Mesodermal cell (in vitro differentiated cells): ENCODE measurements around the gene NR3C2.

Experiments used
- H3K27ac ChIP-seq: 2 replicates; pipeline ENCODE4 v1.7.0; 2013; ENCODE audit warnings: mild to moderate bottlenecking, low read depth, low read length, moderate library complexity; ENCODE audit not compliant: severe bottlenecking
- H3K36me3 ChIP-seq: 2 replicates; pipeline ENCODE4 v1.7.1; 2013; ENCODE audit warnings: mild to moderate bottlenecking, low read length, moderate library complexity; ENCODE audit not compliant: control insufficient read depth, insufficient read depth
- H3K4me1 ChIP-seq: one replicate; pipeline ENCODE4 v1.7.1; 2013; ENCODE audit warnings: mild to moderate bottlenecking, low read length; ENCODE audit not compliant: insufficient read depth, control insufficient read depth, poor library complexity, severe bottlenecking
- H3K4me3 ChIP-seq: 2 replicates; pipeline ENCODE4 v1.7.0; 2013; ENCODE audit warnings: low read length, control low read depth, mild to moderate bottlenecking; ENCODE audit not compliant: insufficient read depth, poor library complexity, severe bottlenecking; ENCODE audit errors: extremely low read depth
- H3K9me3 ChIP-seq: 2 replicates; pipeline ENCODE4 v1.7.1; 2013; ENCODE audit warnings: mild to moderate bottlenecking, low read length, moderate library complexity; ENCODE audit not compliant: control insufficient read depth
- WGBS, 2 experiments: methylation state at CpG; one replicate each; pipeline ENCODE4 v1.1.5; 2013; ENCODE audit warnings: missing lambda C conversion rate in 2 of 2; ENCODE audit not compliant: insufficient coverage in 2 of 2; 5-methylcytosine and 5-hydroxymethylcytosine counted together

Gene NR3C2

DNA sequence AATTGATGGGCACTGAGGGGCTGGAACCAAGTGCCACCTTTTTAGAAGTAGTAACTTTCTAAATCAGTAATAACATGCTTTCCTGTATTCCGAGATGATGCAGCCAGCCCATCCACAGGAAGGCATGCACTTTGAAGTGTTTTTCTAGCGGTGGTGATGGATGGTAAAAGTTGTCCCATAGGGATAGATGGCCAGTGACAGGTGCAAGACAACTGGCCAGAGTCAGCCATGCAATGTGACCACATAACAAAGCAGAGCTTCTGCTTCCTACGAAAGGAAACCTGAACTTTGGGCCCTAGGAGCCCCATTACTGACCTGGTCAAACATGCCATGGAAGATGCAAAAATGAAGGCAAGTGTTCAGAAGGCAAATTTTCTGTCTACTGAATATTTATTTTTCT lies 72.3 kb downstream of the NR3C2 start:
- 92 to 100% methylated on average over 1 to 3 of the region's 3 CpGs for WGBS, 2 experiments
- Histone ChIP-seq H3K4me3 (no peak overlapping the region), H3K27ac (no peak overlapping the region), H3K9me3 (no peaks in the 10 kb centered on the region), H3K36me3 (no peaks in the 10 kb centered on the region), H3K4me1 (no peaks in the 10 kb centered on the region)

DNA sequence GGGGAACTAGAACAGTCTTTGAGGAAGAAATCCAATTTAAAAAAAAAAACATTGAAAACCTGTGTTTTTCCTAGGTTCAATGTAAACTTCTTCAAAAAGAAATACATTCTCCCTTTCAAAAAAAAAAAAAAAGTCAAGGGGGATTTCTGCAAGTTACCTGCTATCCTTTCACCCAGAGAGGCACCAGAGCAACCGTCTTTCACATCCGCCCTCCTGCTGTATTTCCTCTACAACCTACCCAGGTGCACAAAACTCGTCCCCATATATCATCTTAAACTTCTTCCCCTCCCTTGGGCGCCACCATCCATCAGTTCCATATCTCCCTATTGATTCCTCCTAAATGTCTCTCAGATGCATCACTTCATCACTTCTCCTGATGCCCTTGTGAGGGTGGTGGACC lies 74.5 kb downstream of the NR3C2 start:
- H3K36me3 ChIP-seq, result no peaks in the 10 kb centered on the region
- H3K27ac ChIP-seq, result no peak overlapping the region
- no peaks in the 10 kb centered on the region for H3K9me3 ChIP-seq
- 81 to 85% methylated on average over 4 of the region's 4 CpGs for WGBS, 2 experiments
- H3K4me3 ChIP-seq, result no peak overlapping the region
- no peaks in the 10 kb centered on the region for H3K4me1 ChIP-seq

DNA sequence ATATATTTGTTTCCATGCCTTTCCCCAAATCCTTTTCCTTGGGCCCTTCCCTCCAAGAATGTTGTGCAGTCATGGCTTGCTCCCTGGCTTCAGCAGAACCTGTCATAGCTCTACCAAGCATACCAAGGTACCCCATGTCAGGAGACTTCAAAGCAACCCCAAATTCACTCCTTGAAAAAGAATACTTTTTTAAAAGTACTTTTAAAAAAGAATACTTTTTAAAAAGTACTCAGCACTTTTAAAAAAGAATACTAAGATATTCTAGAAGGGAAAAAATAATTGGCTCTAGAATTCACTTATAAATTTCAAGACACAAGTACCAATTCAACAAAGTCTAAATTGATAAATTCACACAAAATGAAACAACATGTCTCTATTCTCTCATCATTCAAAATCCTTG lies 76.0 kb downstream of the NR3C2 start:
- H3K36me3 ChIP-seq, result no peaks in the 10 kb centered on the region
- no peaks in the 10 kb centered on the region for H3K4me1 ChIP-seq
- no peak overlapping the region for H3K4me3 ChIP-seq
- H3K9me3 ChIP-seq, result no peaks in the 10 kb centered on the region
- no peak overlapping the region for H3K27ac ChIP-seq

DNA sequence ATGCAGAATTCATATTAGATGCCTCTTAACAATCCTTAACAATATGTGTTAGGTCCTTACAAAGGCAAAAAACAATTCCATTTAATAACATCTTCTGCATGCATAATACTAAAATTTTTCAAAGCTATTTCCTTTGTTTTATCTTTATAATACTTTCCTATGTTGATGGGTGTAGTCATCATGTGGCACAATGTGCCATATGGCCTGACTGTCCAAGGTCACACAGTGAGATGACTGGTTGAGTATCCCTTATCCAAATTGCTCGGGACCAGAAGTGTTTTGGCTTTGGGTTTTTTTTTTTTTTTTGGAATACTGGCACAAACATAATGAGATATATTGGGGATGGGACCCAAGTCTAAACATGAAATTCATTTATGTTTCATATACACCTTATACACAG lies 77.7 kb downstream of the NR3C2 start:
- no CpG with 5 or more reads among the region's 1 CpG for WGBS, 2 experiments

DNA sequence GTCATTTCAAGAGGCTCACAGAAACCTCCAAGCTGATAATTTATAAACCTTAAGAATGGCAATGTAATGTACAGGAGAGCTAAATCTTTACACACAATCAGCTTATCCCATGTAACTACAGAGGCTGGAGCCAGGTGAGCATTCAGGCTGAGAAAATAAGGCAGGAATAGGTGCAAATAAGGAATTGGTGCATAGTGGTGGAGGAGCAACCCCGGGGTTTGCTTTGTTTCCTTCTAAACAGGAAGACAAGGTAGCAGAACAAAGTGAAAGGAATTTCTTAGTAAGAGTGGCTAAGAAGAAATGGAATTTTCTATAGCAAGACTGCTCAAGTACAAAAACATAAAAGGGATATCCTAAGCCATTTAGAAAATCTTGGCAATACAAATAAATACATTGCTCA lies 82.4 kb downstream of the NR3C2 start:
- 57 to 83% methylated on average over 1 of the region's 1 CpG for WGBS, 2 experiments
- H3K27ac ChIP-seq, result no peak overlapping the region
- H3K4me3 ChIP-seq, result no peak overlapping the region
- H3K36me3 ChIP-seq, result no peaks in the 10 kb centered on the region
- H3K9me3 ChIP-seq, result no peaks in the 10 kb centered on the region
- H3K4me1 ChIP-seq, result no peaks in the 10 kb centered on the region

More for the DNA sequence above, 77.7 kb downstream of the NR3C2 start:
- H3K4me1 ChIP-seq, result no peaks in the 10 kb centered on the region
- H3K36me3 ChIP-seq, result no peaks in the 10 kb centered on the region
- no peaks in the 10 kb centered on the region for H3K9me3 ChIP-seq
- H3K4me3 ChIP-seq, result no peak overlapping the region
- H3K27ac ChIP-seq, result no peak overlapping the region

DNA sequence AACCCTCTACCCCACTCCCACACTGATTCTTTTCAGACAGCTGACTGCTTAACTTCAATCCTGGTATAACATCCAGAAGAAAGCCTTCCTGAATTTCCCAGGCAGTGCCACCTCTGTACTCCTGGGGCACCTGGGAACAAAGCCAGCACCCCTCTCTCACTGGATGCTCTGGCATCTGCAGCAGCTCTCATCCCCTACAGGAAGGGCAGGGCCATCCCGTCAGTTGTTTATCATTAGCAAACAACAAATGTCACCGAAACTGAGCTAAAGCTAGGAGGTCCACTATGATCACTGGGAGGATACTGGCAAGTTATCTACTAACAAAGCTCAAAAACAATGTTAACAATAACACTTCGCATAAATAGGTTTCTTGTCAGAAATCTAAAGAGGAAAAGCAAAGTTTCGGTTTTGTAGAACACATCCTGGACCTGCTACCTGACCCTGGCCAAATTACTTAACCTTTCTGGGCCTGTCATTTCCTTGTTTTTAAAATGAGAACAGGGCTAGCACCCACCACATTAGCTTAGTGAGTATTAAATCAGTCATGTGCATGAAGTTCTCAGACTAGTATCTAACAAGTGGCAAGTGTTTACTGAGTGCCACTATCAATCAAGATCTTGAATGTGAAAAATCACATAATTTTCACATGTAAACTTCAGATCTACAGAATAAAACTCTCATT lies 86.6 kb downstream of the NR3C2 start:
- Histone ChIP-seq H3K4me1 (no peaks in the 10 kb centered on the region), H3K27ac (no peak overlapping the region), H3K9me3 (no peaks in the 10 kb centered on the region), H3K4me3 (no peak overlapping the region), H3K36me3 (no peaks in the 10 kb centered on the region)
- WGBS, 2 experiments, result 95% methylated on average over 3 of the region's 4 CpGs; no CpG with 5 or more reads in 1 of the 2 experiments

DNA sequence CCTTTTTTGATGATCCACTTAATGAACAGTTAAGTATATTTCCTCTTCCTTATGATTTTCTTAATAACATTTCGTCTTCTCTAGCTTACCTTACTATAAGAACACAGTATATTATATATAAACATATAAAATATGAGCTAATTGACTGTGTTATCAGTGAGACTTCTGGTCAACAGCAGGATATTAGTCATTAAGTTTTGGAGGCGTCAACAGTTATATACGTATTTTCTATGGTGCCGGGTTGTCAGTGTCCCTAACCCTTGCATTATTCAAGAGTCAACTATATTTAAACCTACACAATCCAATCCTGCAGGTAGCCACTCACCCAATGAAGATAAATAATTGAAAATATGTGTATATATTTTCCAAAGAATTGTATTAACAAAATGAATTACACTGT lies 88.0 kb downstream of the NR3C2 start:
- Histone ChIP-seq H3K9me3 (no peaks in the 10 kb centered on the region), H3K36me3 (no peaks in the 10 kb centered on the region), H3K27ac (no peak overlapping the region), H3K4me3 (no peak overlapping the region), H3K4me1 (no peaks in the 10 kb centered on the region)
- no CpG with 5 or more reads among the region's 4 CpGs for WGBS, 2 experiments

DNA sequence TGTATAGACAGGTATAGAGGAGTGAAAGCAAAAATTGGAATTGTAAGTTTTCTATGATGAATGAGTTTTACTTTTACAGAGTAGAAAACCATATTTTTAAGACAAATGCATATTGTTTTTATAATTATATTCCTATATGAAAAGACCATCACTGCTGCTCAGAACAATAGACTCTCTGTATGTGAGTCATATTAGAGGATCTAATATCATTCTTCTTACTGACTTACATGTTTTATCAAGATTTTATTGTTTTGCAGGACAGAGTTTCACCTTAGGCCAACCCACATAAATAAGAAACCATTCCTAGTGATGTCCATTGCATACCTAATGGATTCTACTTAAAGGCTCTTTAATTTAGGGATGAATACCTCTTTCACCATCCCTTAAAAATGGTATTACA lies 88.6 kb downstream of the NR3C2 start:
- no peaks in the 10 kb centered on the region for H3K9me3 ChIP-seq
- no peaks in the 10 kb centered on the region for H3K4me1 ChIP-seq
- H3K4me3 ChIP-seq, result no peak overlapping the region
- no peak overlapping the region for H3K27ac ChIP-seq
- H3K36me3 ChIP-seq, result no peaks in the 10 kb centered on the region

DNA sequence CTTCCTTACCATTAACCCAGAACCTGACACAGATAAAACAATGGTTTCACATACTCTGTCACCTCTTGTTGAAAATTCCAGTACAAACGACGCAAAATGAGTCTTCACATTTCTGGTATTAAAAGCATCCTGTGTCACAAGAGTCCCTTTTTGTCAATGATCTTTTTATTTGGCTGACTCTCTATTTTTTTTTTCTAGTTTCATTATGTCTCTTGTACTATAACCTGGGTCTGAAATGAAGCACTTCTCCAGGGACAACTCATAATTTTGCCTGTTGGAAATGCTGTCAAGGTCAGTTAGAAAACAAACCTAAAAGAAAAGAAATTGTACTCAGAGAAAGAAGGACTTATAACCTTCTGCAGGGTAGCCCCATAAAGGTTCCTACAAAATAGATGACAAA lies 93.1 kb downstream of the NR3C2 start:
- no peak overlapping the region for H3K4me3 ChIP-seq
- no peak overlapping the region for H3K27ac ChIP-seq
- 79 to 94% methylated on average over 2 of the region's 2 CpGs for WGBS, 2 experiments
- H3K9me3 ChIP-seq, result no peaks in the 10 kb centered on the region
- H3K36me3 ChIP-seq, result no peaks in the 10 kb centered on the region
- no peaks in the 10 kb centered on the region for H3K4me1 ChIP-seq

DNA sequence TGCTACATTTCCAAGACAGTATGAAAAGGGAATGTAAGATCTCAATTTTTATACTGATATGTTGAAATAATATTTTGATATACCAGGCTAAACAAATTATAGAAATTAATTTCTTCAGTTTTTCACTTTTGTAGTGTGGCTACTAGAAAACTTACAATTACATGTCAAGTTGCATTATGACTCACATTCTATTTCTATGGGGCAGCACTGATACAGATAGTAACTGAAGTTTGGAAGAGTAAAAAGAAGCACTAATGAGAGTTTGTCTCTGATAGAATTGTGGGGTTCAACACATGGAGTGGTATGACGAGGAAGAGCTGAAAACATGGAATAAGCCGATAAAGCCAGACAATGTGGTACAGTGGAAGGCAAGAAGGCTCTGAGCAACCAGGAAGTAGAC lies 95.6 kb downstream of the NR3C2 start:
- 80 to 92% methylated on average over 2 of the region's 2 CpGs for WGBS, 2 experiments
- no peaks in the 10 kb centered on the region for H3K9me3 ChIP-seq
- H3K4me3 ChIP-seq, result no peak overlapping the region
- no peak overlapping the region for H3K27ac ChIP-seq
- H3K4me1 ChIP-seq, result no peaks in the 10 kb centered on the region
- H3K36me3 ChIP-seq, result no peaks in the 10 kb centered on the region

DNA sequence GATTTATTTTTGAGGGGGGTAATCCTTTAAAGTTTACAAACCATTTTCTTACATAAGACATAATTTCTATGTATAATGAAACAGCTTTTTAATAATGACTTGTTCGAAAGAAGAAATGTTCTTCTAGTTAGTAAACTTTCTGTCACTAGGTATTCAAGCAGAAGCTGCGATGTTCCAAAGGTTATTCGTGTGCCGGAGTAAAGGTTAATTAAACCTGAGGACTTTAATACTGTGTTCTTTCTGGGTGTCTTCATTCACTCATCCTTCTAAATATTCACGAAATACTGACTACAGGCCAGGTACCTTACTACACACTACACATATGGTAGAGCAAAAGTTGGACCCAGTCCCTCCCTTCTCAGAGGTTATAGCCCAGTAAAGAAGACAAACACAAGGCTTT lies 96.7 kb downstream of the NR3C2 start:
- no peak overlapping the region for H3K4me3 ChIP-seq
- WGBS, 2 experiments, result 67% methylated on average over 1 of the region's 5 CpGs; no CpG with 5 or more reads in 1 of the 2 experiments
- no peaks in the 10 kb centered on the region for H3K9me3 ChIP-seq
- no peak overlapping the region for H3K27ac ChIP-seq
- no peaks in the 10 kb centered on the region for H3K36me3 ChIP-seq
- H3K4me1 ChIP-seq, result no peaks in the 10 kb centered on the region
